GM20431 (cell line): ENCODE measurements around the gene PPP4R1.

Experiments used
- in situ Hi-C: fragments of 300-500 bp; cut with MseI, MboI; formaldehyde crosslinking; loops from one replicate; pipeline ENCODE4 v1.15.0; 2020; ENCODE audit warnings: low sequenced_read_pairs; ENCODE audit not compliant: unreplicated experiment

The PPP4R1 gene

DNA sequence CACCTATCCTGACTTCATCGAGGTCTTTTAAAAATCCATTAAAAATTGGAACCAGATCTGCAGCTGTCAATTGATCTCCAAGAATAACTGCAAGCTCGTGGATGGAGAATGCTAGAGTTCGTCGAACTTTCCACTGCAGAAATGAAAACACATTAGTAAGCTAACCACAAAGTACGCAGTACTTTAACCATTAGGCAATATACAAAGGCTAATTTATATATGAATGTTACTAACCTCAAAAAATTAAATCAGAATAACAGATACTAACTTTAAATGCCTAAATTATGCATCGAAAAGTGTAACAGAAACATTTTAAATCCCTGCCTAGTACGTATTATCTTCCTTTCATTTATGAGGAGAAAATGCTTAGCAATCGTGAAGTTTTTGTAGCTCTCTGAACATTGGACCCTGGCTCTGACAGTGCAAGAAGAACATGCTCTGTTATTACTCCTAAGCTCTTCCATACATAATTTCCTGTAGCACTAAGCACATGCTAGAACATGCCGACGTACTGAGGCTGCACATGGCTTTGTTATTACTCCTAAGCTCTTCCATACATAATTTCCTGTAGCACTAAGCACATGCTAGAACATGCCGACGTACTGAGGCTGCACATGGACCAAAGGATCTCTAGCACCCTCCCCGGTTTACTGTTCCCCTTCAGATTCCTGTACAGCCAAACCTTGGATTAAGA, 57.0 kb downstream of the PPP4R1 start:
- in situ Hi-C loops = no loop called here

DNA sequence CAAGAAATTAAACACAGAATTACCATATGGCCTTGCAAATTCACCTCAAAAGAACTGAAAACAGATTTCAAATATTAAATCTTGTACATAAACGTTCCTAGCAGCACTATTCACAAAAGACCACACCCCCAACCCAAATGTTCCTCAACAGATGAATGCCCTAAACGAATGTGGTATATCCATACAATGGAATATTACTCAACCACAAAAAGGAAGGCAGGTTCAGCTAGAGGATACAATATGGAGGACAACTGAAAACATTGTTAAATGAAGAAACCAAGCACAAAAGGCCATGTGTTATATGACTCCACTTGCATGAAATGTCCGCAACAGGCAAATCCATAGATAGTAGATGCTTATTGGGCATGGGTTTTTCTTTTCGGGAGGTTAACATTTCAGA, 61.7 kb downstream of the PPP4R1 start:
- in situ Hi-C loops = no loop called here

DNA sequence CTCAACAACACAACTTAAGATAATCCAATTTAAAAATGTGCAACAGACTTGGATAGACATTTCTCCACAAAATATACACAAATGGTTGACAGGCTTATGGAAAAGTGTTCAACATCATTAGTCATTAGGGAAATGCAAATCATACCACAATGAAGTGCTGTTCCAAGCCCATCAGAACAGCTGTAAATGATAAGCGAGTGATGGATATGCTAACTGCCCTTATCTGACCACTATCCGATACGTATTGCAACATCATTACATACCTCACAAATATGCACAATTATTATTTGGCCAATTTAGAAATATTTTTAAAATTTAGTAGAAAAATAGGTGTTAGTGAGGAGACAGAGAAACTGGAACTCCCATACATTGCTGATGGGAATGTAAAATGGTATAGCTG, 62.2 kb downstream of the PPP4R1 start:
- in situ Hi-C loops = no loop called here

DNA sequence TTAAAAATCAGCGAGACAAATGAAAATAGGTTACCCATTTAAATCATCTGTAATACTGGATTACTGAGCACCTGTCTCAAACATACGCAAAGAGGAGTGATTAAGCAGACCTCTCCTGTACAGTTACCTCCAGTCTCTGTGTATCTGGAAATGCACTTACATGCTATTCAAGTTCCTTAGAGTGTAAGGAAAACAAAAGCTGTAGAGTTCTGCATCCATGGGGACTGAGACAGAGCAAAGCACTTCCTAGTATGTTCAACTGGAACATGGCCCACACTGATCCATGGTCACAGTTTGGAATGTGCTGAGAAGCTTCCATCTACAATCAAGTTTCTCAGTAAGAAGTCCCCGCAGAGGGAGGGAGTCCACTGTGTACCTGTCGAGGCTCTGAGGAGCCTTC, 63.9 kb downstream of the PPP4R1 start:
- in situ Hi-C loops = no loop called here

DNA sequence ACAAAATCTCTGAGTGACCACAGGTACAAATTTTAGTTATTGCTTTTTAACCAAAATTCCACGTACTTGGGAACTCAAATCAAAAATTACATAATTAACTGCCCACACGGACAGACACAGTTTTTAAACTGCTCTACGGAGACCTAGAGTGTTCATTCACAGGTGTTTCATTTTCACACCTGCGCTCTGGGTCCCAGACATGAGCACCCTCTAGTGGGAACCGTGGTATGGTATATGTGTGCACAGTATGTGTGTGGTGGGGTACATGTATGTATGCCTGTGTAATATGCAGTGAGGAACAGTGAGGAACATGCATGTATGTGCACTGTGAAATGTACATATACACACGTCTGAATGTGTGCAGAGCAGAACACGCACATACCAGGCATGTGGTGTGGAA, 65.0 kb downstream of the PPP4R1 start:
- in situ Hi-C loops = no loop called here

DNA sequence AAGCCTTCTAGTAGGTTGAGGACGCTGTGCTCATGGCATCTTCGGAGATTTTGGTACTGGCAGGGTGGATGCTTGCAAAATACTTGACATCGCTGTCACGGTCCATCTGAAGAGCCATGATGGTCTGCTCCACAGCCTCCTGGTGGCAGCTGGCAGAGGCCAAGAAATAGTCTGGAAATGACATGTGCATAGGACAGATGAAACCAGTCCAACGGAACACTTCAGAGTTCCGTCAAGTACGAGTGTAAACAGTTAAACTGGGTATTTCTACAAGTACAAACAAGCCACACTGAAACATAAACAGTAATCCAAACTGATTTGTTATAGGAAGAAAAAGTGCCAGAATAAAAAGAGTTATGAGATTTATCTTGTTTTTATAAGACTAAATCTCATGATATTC, 66.6 kb downstream of the PPP4R1 start:
- in situ Hi-C loops = no loop called here

DNA sequence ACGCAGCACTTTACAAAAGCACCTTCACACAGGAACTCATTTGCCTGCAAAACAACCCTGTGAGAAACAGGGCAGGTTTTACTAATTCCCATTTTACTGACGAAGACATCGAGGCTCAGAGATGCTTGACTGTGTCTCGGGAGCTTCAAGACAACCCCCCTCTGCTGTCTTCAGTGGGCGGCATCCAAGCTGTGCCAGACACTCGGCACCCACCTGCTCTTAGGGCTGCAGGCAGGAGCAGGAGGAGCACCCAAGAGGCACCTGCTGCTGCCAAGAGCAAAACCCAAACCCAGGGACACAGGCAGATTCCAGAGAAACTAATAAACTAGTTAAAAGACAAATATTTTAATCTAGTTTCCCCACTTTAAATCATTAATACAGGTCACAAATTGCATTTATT, 67.9 kb downstream of the PPP4R1 start:
- in situ Hi-C loops = no loop called here

DNA sequence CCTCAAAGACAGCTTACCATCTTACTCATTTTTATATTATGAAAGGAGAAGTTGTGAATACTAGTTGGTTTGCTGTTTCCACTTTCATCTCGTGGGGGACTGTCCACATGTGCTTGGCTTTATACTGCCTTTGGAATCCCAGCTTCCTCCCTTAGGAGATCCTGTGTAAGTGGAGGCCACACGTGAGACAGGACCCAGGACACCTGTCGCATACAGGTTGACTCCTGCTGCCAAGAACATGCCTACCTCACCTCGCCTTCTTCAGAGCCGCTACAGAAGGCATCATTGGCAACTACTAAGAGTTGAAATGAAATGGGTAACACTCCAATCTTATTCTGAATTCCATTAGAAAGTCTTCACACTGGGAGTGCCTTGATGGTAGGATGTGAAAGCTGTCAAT, 69.3 kb downstream of the PPP4R1 start:
- in situ Hi-C loops = no loop called here

DNA sequence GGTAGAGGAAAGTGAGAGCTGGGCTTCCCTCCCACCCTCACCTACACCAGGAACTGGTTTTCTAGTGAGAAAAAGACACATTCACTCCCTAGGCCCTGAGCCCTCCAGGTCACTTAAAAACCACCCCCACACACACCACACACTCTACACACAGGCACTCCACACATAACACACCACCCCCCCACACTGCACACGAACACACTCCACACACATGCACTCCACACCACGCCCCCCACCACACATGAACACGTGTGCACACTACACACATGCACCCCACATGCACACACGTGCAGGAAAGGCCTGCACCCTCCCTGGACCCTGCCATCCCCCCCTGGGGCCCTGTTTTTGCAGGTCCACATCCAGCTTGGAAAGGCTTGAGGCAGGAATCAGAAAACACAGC, 71.4 kb downstream of the PPP4R1 start:
- in situ Hi-C loops = no loop called here

DNA sequence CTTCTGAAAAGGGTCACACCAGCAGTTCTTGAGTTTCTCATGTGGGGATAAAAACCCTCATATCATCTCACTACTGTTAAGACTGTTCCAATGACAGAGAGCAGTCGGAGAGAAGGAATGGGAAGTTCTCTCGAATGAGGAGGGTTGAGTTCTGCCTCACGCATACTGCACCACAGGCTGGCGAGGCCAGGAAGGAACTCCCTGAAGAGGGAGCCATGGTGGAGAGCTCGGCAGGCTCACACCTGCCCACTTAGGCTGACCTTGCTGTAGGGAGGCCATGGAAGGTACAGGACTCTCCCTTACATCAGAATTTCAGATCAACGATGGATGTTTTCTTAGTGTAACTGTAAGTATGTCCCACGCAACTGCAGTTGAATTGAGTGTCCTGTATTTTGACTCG, 74.4 kb downstream of the PPP4R1 start:
- in situ Hi-C loops = no loop called here

DNA sequence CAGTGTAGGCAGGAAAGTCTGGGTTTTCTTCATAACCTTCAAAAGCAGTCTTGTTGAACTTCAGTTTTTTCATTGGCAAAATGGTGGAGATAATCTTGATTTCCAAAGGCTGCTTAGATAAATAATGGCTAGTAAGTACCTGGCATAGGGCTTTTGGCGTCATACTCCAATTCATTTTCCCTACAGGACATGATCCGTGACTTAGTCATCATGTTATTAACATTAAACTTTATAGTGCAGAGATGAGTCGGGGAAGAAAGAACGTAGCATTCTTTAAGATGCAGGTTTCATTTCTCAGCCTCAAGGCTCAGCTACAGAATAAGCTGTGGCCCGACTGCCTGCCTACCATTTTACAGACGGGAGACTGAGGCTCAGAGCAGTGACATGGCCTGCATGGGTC, 75.1 kb downstream of the PPP4R1 start:
- in situ Hi-C loops = no loop called here

DNA sequence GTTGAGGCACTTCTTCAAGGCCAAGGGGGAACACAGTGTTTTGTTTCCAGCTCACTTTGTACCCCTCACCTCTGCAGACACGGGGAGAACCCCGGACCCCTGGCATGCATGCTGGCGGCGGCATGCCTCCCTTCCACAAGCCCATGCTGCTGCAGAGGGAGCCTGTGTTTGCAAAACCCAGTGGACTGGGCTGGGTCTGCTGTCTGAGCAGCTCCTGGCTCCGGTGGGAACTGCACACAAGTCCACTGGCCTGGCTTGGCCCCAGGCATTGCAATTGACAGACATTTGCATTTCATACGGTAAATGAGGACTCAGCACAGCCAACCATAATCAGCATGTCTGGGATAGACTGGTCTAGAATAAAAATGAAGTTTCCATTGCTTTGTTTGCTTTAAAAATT, 76.7 kb downstream of the PPP4R1 start:
- in situ Hi-C loops = no loop called here

DNA sequence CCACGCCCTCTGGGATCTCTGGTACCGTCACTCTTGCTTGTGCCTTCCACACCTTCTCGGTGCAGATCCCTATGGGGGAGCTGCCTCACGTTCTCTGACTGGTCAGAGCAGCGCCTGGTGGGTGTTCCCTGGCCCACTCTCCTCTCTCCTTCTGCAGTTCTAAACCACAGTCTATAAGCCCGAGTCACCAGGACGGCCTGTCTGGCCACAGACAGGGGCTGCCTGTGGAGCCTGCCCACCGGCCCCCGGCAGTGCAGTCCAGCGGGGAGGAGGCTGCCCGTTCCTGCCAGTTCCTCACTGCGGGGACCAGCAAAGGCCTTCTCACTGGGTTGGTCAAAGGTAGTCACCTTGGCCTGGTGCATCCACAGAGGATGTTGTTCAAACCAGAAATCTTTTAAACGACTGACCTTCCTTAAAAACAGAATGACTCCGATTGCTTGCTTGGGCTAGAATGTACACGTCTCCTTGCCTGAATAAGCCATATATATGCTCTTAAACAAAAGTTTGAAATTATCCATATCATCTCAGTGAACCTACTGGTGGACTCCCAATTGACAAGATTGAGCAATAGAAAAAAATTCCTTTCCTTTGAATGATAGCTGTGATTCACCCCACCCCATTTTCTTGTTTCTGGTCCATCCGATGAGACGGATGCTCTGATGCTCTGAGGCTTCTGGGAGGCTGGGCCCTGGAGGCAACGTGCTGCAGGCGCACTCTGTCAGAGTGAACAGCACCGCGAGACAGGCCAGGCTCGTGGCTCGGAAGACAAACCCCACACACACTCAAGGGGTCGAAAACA, 77.8 kb downstream of the PPP4R1 start:
- in situ Hi-C loops = no loop called here

DNA sequence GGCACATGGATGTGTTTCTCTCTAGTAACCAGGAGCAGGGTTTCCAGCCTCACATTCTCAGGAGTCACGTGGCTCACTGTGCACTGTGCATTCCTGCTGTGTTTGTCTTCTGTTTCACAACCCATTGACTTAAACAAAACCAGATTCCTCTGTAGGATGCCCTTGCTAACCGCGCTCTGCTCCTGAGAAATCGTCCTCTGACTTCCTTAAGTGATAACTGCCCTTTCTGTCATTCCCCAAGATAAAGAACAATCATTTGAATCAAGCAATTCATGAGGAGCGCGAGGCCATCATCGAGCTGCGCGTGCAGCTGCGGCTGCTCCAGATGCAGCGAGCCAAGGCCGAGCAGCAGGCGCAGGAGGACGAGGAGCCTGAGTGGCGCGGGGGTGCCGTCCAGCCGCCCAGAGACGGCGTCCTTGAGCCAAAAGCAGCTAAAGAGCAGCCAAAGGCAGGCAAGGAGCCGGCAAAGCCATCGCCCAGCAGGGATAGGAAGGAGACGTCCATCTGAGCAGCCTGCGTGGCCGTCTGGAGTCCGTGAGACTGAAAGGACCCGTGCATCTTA, 78.8 kb downstream of the PPP4R1 start:
- in situ Hi-C loops = no loop called here

DNA sequence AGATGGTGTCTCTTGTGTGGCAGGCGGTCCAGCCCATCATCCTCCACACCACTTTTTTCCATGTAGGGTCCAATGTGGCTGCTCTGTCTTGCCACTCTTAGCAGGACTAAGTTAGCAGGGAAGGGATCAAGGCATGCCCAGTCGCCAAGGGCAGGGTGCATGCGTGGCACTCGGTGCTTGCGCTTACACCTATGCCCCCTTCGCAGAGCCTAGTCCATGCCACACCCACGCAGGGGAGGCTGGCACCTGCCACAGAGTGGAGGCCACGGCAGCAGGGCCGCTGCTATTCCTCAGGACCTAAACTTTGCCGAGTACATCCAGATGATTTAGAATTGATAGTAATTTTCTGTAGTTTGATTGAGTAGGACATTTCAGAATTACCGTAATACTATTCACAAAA, 79.5 kb downstream of the PPP4R1 start:
- in situ Hi-C loops = no loop called here

DNA sequence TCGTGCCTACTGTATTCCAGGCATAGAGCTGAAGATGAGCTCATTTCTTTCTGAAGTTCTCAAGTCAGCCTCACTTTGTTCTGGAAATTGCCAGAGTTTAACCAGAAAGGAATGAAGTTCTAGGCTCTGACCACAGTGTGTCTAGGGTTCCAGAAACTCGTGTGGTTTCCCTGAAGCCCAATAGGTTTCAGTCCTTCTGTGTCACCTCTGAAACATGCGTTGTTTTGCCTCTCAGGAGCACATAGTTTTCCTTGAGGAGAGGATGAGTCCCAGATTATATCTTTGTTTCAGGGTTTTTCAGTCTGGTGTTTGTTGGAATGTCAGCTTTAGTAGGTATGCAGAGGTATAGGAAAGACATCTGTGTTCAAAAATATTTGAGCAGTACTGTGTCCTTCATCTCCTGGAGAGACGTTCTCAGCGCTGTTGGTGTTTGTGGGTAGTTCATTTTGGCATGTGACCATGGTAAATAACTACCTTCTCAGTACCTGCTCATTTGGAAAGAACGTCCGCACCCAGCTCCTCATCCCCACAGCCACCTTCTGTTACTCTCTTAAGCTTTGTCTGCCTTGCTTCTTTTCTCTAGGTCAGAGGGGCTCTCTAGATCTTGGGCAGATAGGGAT, 82.5 kb downstream of the PPP4R1 start:
- in situ Hi-C loops = no loop called here

DNA sequence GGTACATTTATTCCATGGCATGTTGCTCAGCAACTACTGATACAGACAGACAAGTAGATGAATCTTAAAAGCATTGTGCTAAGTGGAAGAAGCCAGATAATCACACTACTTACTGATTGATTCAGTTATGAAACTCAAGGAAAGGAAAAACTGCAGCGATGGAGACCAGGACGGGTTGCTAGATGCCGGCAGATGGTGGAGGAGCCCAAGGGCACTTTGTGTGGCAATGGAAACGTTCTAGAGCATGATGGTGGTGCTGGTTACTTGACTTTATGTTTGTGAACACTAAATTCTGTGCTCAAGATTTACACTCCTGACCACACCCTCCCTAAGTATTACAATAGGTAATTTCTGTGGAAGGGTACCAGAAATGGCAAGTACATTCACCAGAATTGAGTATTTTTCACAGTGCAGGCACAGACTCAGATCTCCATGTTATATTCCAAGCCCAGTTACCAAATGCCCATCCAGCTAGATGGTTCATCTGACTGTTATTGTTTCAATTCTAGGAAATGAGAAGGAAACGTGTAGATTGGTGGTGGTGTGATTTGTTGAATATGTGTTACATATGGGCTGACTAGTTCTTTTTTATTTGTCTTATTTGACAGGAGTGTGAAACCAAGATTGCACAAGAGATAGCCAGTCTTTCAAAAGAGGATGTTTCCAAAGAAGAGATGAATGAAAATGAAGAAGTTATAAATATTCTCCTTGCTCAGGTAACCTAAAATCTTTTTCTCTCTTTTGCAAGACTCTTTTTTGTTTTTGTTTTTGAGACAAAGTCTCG, 83.9 kb downstream of the PPP4R1 start:
- in situ Hi-C loops = no loop called here

DNA sequence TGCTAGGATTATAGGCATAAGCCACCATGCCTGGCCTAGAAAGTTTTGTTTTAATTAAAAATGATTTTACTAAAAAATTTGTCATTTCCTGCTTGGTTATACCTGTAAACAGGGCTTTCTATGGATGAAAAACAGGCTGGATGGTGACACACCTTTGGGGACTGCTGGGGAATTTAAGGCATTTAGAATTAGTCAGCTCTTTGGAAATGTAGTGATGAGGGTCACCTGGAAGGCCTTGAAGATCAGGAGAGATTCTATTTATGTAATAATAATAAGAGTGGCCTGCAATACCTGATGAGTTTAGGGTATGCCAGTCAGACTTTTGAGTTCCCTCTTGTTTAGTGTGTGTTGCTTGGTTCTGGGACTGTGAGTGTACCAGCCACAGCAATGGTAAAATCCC, 87.9 kb downstream of the PPP4R1 start:
- in situ Hi-C loops = no loop called here

DNA sequence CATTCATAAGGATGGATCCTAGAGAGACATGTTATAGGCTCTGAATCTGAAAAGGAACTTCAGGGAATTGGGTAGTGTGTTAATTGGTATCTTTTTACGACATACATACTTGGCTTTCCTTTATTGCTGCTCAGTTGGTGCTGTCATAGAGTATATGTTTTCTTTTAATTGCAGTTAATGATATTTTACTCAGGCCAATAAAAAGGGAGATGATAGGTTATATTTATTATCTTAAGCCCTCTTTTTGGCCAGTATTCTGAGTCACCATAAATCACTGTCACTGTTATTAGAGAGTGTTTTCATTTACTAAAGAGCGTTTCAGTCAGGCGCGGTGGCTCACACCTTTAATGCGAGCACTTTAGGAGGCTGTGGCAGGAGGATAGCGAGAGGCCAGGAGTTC, 91.4 kb downstream of the PPP4R1 start:
- in situ Hi-C loops = no loop called here

DNA sequence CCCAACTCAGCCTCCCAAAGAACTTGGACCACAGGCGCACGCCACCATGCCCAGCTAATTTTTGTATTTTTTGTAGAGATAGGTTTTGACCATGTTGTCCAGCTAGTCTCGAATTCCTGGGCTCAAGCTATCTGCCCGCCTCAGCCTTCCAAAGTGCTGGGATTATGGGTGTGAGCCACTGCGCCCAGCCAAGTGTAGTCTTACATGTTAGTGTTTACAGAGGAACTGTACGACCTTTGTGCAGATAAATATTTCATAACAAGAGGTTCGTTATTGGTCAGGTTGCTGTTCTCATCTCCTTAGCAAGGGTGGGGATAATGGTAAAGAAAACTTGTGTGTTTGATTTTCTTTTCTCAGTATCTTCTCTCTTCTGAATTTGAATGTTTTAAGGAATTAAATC, 92.6 kb downstream of the PPP4R1 start:
- in situ Hi-C loops = no loop called here
